SIG-M5 (cell line): Measurements from ENCODE around the gene ZNF485.
"Not testable (repeated sequence)": the region's sequence is repeated elsewhere in the genome, so short reads cannot be mapped to it uniquely, and the experiment has no call there.

Source experiments
- DNase-seq: peaks from one replicate; lab custom pipeline; 2025; lab: John Stamatoyannopoulos, UW

The ZNF485 gene

GRCh38 chr10:43606323-43607198, at the start of gene ZNF485:
TSS of gene ZNF485 (plus strand) at chr10:43606438. CDS start at chr10:43607051, 613 bp downstream.
- no peak for DNase-seq

- no peak for DNase-seq
These were observed 49.0 kb upstream of the ZNF485 start for GRCh38 chr10:43557214-43557613.

- no peak for DNase-seq
These were observed 36.6 kb upstream of the ZNF485 start for GRCh38 chr10:43569681-43570080.

- DNase-seq = no peak
These were observed 35.3 kb upstream of the ZNF485 start for GRCh38 chr10:43570971-43571370.

DNA sequence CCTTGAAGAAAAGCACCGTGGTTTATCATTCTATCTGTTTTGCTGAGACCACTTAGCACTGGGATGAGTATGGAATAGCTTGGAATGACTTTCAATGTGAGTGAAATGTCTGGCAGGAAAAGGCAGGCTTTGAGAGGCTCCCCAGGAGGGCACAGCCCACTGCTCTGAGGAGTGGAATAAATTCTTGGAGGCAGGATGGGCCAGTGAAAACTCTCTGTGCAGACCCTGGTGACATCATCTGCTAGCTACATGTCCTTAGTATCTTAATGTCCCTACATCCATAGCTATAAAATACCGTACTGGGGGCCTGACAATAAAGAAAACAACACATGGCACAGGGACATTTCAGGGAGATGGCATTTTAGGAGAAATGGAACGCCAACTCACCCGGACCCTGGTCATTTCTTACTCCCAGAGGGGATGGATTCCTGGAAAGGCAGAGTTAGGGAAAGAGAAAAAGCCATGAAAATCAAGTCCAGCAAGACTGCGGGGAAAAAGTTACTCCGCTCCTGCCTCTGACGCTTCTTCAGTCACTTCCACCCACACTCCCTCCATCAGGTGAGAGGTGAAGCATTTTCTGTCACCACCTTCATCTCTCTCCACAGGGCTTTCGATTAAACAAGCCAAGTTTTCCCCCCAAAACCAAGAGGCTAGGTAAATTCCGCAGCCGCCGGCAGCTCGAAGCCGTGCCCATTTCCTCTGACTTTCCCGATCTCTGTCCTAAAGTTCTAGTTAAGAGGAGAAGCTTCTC, 32.8 kb upstream of the ZNF485 start:
- no peak for DNase-seq

DNA sequence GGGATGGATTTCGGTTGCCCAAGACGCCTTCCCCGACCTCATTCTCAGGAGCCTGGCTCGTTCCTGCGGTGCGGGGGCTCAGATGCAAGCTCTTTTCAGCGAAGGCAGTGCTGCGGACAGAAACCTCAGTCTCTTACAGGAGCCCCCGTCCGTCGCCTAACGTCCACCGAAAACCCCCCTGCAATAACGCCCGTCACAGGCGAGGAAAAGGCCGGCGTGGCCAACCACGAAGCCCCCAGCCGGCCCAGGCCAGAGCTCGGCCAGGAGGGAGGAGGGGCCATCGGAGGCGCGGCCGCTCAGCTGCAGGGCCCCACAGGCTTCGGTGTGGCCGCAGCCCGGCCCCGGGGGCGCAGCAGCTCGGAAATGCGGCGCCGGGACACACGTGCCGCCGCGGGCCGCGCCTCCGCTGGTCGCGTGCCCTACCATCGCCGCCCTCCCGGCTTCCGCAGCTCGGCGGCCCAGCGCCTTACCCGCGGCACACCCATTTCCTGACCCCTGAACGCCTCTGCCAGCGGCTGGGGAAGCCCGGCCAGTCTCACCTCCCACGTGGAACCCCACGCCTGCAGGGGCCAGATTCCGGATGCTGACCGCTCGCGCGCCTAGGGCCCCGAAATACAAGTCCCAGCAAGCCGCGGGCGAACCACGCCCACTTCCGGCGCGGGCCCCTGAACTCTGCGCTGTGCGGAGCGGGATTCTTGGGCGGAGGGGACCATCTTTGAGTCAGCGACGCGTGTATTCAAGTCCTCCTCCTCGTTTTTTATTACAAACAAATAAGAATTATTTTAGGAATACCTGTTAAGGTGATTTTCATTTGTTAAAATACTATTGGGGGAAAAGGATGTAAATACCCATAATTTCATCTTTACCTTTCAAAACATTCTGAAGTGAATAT, 32.0 kb upstream of the ZNF485 start, which contains the start of gene ZNF239:
ZNF239 (minus strand) TSS at position 616 of the 892 bp plus-strand sequence. CDS start 16,537 bp downstream, outside the sequence.
- no peak for DNase-seq

DNA sequence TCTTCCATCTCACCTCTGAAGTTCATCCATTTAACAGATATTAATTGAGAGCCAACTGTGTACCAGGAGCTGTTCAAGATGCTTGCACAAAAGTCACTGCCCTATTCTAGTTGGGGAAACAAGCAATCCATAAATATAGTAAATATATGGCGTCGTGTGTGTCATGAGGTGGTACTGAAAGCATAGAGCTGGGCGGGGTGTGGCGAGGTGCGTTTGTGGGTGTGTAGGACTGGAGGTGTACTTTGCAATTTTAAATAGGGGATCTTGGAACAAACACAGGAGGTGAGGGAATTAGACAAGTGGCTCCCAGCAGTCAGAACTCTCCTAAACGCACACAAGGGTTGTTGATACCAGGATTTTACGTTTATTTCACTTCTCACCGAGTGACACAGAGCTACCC, 31.3 kb upstream of the ZNF485 start:
- DNase-seq = no peak

- DNase-seq = no peak
These were observed 30.2 kb upstream of the ZNF485 start for GRCh38 chr10:43576062-43576461.

- DNase-seq = no peak
These were observed 29.7 kb upstream of the ZNF485 start for GRCh38 chr10:43576580-43576979.

GRCh38 chr10:43584051-43584450, 22.2 kb upstream of the ZNF485 start:
- DNase-seq = no peak

DNA sequence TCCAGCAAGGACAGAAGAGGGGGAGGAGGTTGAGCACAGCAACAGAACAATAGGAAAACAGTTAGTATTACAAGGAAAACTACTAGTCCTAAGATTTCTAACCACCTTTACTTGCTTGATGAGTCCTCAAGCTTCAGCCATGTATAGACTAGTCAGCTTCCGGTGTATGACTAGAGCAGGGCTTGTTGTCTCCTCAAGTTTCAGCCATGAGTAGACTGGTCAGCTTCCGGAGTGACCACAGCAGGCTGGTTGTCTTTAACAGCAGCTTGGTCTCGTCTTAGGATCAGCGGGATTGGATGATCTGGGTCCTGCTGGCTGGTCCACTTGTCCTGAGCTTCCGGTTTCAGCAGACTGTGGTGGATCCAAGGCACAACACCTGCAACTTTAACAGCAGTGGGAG, 21.2 kb upstream of the ZNF485 start:
- DNase-seq = no peak

DNA sequence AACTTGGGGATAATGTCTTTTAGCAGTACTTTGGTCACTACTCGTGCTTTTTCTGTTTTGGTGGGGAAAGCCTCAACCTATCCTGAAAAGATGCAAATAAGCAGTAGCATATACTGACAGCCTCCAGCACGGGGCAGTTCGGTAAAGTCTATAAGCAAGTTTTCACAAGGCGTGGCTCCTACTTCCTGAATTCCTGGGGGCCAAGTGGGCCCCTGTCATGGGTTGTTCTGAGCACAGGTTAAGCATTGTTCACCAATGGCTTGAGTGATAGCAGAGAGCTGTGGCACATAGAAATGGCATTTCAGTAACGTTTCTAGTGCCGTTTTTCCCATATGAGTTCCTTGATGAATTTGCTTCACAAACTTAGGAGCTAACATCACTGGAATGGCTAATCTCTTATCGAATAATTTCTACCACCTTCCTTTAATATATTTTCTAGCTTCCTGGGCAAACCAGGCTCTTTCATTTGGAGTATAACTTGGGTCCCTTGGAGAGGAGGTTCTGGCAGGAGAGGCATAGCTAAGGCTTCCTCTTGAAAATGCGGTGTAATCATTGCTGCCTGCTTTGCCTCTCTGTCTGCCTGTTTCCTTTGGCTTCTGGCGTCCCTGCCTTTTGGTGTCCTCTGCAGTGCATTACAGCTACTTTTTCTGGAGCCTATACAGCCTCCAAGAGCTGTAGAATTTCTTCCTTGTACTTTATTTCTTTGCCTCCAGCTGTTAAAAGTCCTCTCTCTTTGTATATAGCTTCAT, 20.1 kb upstream of the ZNF485 start:
- no peak for DNase-seq

DNA sequence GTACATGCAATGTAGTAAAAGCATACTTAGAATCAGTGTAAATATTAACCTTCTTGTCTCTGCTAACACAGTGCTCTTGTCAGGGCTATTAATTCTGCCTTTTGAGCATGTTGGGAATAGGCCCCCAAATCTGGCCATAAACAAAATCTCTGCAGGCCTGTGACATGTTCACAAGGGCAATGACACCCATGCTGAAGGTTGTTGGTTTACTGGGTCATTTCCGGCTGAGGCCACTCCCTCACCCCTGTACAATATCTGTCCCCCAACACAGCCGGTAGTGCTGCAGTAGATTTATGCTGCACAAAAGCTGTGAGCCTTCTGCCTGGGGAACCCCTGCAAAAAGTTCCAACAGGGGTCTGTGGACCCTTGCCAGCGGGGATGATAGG, 19.5 kb upstream of the ZNF485 start:
- DNase-seq = not testable (repeated sequence)

- DNase-seq = no peak
These were observed 14.8 kb upstream of the ZNF485 start for GRCh38 chr10:43591303-43591904.

- DNase-seq = no peak
These were observed 11.2 kb upstream of the ZNF485 start for GRCh38 chr10:43594944-43595589.

GRCh38 chr10:43595739-43596298, 10.4 kb upstream of the ZNF485 start:
- no peak for DNase-seq

- DNase-seq = no peak
These were observed 9.7 kb upstream of the ZNF485 start for GRCh38 chr10:43596546-43596945.

DNA sequence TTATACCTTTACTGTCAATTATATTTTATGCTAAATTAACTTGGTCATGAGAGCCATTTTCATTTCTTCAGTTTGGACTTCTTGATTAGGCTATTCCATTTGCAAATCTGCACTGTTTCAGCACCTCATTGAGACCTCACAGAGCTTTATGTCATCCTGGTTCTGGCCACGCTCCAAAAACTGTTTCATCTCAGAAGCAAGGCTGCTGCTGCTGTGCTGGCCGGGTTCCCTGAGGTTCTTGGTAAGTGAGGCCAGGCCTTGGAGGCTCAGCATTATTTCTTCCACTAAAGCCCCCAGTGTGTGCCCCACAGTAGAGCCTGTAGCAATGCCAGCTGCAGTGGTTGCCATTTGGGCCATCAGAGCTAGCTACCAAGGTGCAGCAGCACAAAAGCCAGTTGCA, 7.8 kb upstream of the ZNF485 start:
- no peak for DNase-seq

DNA sequence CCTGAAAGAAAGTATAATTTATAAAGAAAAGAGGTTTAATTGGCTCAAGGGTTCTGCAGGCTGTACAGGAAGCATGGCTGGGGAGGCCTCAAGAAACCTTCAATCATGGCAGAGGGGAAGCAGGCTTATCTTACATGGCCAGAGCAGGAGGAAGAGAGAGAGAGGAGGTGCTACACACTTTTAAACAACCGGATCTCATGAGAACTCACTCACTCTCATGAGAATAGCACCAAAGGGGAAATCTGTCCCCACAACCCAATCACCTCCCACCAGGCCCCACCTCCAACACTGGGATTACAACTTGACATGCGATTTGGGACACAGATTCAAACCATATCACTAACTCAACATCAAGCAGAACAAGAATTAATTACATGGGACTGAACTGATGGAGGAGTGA, 6.9 kb upstream of the ZNF485 start:
- DNase-seq = no peak

GRCh38 chr10:43601576-43601975, 4.7 kb upstream of the ZNF485 start:
- not testable (repeated sequence) for DNase-seq
